Lower lobe of right lung (tissue), 2 donors: ENCODE data around the gene NUP98. TPM values are rescaled to one million over a fixed set of nuclear protein-coding genes. Genes with fewer than 3 reads are reported as not detected.

Experiments
- ATAC-seq, 2 donors: fragments of 200-7000 bp; cut with Tn5 transposase; one replicate each; pipeline ENCODE4 v1.9.1; 2020 to 2022; ENCODE audit warnings: mild to moderate bottlenecking in 2 of 2, moderate library complexity in 2 of 2
- DNase-seq: peaks from one replicate; pipeline ENCODE4 v3.0.0-alpha.2; 2020
- H3K27ac ChIP-seq: fragments of 200-600 bp; one replicate; pipeline ENCODE4 v1.8.0; 2022
- H3K27me3 ChIP-seq: fragments of 200-600 bp; one replicate; pipeline ENCODE4 v1.8.0; 2022; ENCODE audit warnings: low read depth
- H3K36me3 ChIP-seq: fragments of 200-600 bp; one replicate; pipeline ENCODE4 v1.8.0; 2022; ENCODE audit warnings: mild to moderate bottlenecking
- H3K4me1 ChIP-seq: fragments of 200-600 bp; one replicate; pipeline ENCODE4 v1.8.0; 2022
- H3K4me3 ChIP-seq: fragments of 200-600 bp; one replicate; pipeline ENCODE4 v1.8.0; 2022; ENCODE audit warnings: mild to moderate bottlenecking
- H3K9me3 ChIP-seq: fragments of 200-600 bp; one replicate; pipeline ENCODE4 v1.8.0; 2022
- intact Hi-C: fragments of 100-400 bp; cut with DNase I; formaldehyde crosslinking; loops from one replicate; pipeline ENCODE4 v1.11.0; 2022
- total RNA-seq: library from RNA; stranded (reverse); fragmentation: NEBNext Ultra II Directional; extraction: Animal tissue kit (Norgen Biotek cat#: 25700); gene quantifications from one replicate; pipeline ENCODE4 v1.2.1, GENCODE V29; 2021
- TF ChIP-seq, protein P1 (sequence below): fragments of 200-600 bp; IDR thresholded peaks from one replicate; pipeline ENCODE4 v1.8.0; 2022; ENCODE audit warnings: antibody characterized with exemption, mild to moderate bottlenecking
- donor health status: DM: no; HTN: yes; CAD: no; lungs with severe emphysema.

Gene NUP98
- total RNA-seq, 1 donor from 2014 or later, result 62.3 TPM

- no peaks in the 10 kb centered on the region for H3K27me3 ChIP-seq
- peaks cover 16% of the 10 kb centered on the region for H3K4me1 ChIP-seq
- H3K9me3 ChIP-seq, result no peaks in the 10 kb centered on the region
- DNase-seq, result no peak
- TF ChIP-seq, protein P1, sequence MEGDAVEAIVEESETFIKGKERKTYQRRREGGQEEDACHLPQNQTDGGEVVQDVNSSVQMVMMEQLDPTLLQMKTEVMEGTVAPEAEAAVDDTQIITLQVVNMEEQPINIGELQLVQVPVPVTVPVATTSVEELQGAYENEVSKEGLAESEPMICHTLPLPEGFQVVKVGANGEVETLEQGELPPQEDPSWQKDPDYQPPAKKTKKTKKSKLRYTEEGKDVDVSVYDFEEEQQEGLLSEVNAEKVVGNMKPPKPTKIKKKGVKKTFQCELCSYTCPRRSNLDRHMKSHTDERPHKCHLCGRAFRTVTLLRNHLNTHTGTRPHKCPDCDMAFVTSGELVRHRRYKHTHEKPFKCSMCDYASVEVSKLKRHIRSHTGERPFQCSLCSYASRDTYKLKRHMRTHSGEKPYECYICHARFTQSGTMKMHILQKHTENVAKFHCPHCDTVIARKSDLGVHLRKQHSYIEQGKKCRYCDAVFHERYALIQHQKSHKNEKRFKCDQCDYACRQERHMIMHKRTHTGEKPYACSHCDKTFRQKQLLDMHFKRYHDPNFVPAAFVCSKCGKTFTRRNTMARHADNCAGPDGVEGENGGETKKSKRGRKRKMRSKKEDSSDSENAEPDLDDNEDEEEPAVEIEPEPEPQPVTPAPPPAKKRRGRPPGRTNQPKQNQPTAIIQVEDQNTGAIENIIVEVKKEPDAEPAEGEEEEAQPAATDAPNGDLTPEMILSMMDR, result no peak
- no peak overlapping the region for H3K4me3 ChIP-seq
- H3K36me3 ChIP-seq, result no peaks in the 10 kb centered on the region
- intact Hi-C loops, result no loop called here
- H3K27ac ChIP-seq, result no peak overlapping the region
- no peak for ATAC-seq
Measured at GRCh38 chr11:3639841-3640240, 157.5 kb downstream of the NUP98 start.

GRCh38 chr11:3638513-3638912 is 158.8 kb downstream of the NUP98 start:
- no peak for ATAC-seq
- H3K9me3 ChIP-seq, result no peaks in the 10 kb centered on the region
- H3K4me1 ChIP-seq, result peaks cover 13% of the 10 kb centered on the region
- TF ChIP-seq, protein P1, result no peak
- DNase-seq, result no peak
- H3K4me3 ChIP-seq, result no peak overlapping the region
- H3K27me3 ChIP-seq, result no peaks in the 10 kb centered on the region
- intact Hi-C loops, result no loop called here
- H3K27ac ChIP-seq, result no peak overlapping the region
- no peaks in the 10 kb centered on the region for H3K36me3 ChIP-seq

DNA sequence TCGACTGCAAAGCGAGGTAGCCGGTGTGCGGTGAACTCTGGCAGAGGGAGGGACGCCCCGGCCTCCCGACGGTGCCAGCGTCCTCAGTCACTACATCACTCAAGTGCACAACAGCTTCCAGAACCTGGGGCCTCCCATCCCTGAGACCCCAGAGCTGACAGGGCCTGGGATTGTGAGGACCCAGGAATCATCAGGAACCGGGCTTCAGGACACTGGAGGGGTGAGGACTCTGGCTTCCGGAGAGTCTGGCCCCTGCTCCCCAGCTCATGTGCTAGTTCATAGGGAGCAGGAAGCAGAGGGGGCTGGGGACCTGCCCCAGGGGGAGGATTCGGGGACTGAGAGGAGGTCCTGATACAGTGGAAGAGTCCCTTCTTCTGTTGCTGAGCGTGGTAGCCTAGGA is 160.2 kb downstream of the NUP98 start:
- no peak overlapping the region for H3K27ac ChIP-seq
- no peaks in the 10 kb centered on the region for H3K27me3 ChIP-seq
- no peaks in the 10 kb centered on the region for H3K9me3 ChIP-seq
- H3K4me3 ChIP-seq, result no peak overlapping the region
- ATAC-seq, result no peak
- intact Hi-C loops, result no loop called here
- TF ChIP-seq, protein P1, result no peak
- no peak for DNase-seq
- H3K36me3 ChIP-seq, result no peaks in the 10 kb centered on the region
- H3K4me1 ChIP-seq, result peaks cover under 1% of the 10 kb centered on the region

DNA sequence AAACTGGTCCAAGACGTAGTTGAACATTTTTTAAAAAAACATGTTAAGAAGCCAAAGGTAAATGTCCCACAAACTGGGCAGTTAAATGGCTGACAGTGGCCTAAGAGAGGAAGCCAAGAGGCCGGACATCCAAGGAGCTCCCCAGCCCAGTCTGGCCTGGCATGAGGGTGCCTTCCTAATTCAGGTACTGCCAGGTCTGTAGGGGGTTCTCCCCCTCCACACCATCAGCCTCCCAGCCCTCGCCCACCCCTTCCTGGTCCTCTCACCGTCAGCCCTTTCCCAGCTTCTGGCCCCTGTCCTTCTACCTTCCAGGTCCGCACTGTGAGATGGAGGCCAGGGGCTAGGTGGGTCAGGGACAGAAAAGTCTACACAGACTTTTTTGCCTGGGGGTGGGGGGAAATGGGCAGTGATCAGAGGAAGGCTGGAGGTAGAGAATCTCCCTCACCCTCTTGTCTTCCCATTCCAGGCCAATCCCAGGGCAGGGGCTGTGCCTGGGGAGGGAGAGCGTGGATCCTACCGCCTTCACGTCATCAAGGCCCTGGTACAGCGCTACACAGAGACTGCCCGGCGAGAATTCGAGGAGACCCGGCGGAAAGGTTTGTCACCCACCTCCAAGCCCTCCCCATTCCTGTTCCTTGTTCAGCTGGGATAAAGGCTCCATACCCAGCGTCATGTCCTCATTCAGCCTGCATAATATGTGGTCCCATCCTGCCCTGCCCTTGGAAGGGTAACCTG is 161.5 kb downstream of the NUP98 start:
- Histone ChIP-seq H3K4me3 (no peak overlapping the region), H3K27ac (no peak overlapping the region), H3K36me3 (no peaks in the 10 kb centered on the region), H3K9me3 (no peaks in the 10 kb centered on the region), H3K27me3 (no peaks in the 10 kb centered on the region), H3K4me1 (no peaks in the 10 kb centered on the region)
- DNase-seq (no peak), ATAC-seq (no peak)
- TF ChIP-seq, protein P1, result no peak
- intact Hi-C loops, result no loop called here

- DNase-seq, result no peak
Measured at GRCh38 chr11:3632070-3632660, 165.2 kb downstream of the NUP98 start.

More at GRCh38 chr11:3632070-3632660, 165.2 kb downstream of the NUP98 start:
- no peaks in the 10 kb centered on the region for H3K36me3 ChIP-seq
- H3K4me3 ChIP-seq, result no peak overlapping the region
- no peaks in the 10 kb centered on the region for H3K9me3 ChIP-seq
- H3K4me1 ChIP-seq, result no peaks in the 10 kb centered on the region
- ATAC-seq, result no peak
- H3K27me3 ChIP-seq, result no peaks in the 10 kb centered on the region
- no peak overlapping the region for H3K27ac ChIP-seq
- TF ChIP-seq, protein P1, result no peak
- intact Hi-C loops, result no loop called here
